KMS-11 (cell line): ENCODE measurements around the gene ACVRL1.

Experiments used
- H2AFZ ChIP-seq: fragments of 200-600 bp; sonication (generic); 2 replicates; pipeline ENCODE4 v1.6.1; 2016; ENCODE audit warnings: antibody characterized with exemption, mixed run types, low read depth
- H3K27ac ChIP-seq: fragments of 200-600 bp; sonication (generic); 2 replicates; pipeline ENCODE4 v1.6.1; 2016; ENCODE audit warnings: mild to moderate bottlenecking, mixed run types
- H3K27me3 ChIP-seq: fragments of 200-600 bp; sonication (generic); 2 replicates; pipeline ENCODE4 v1.6.1; 2017; ENCODE audit warnings: mild to moderate bottlenecking, low read depth, mixed run types, moderate library complexity; ENCODE audit not compliant: insufficient read depth
- H3K36me3 ChIP-seq: fragments of 200-600 bp; sonication (generic); 2 replicates; pipeline ENCODE4 v1.6.1; 2017; ENCODE audit warnings: mild to moderate bottlenecking, mixed run types; ENCODE audit not compliant: insufficient read depth
- H3K4me1 ChIP-seq: fragments of 200-600 bp; sonication (generic); 2 replicates; pipeline ENCODE4 v1.6.1; 2016; ENCODE audit warnings: mild to moderate bottlenecking, low read depth, mixed run types; ENCODE audit not compliant: poor library complexity, severe bottlenecking
- H3K4me2 ChIP-seq: fragments of 200-600 bp; sonication (generic); 2 replicates; pipeline ENCODE4 v1.7.0; 2016; ENCODE audit warnings: mild to moderate bottlenecking, mixed run types
- H3K4me3 ChIP-seq: fragments of 200-600 bp; sonication (generic); IDR thresholded peaks from 2 replicates; pipeline ENCODE4 v1.6.1; 2017; ENCODE audit warnings: low read depth, low read length, mixed read lengths; ENCODE audit not compliant: insufficient read depth
- H3K79me2 ChIP-seq: fragments of 200-600 bp; sonication (generic); 2 replicates; pipeline ENCODE4 v1.6.1; 2016; ENCODE audit warnings: low read depth, mixed run types; ENCODE audit not compliant: insufficient read depth
- H3K9ac ChIP-seq: fragments of 200-600 bp; sonication (generic); 2 replicates; pipeline ENCODE4 v1.6.1; 2016; ENCODE audit warnings: mild to moderate bottlenecking, mixed run types
- H4K20me1 ChIP-seq: fragments of 200-600 bp; sonication (generic); 2 replicates; pipeline ENCODE4 v1.6.1; 2016; ENCODE audit warnings: mild to moderate bottlenecking, mixed run types; ENCODE audit not compliant: insufficient read depth
- TF ChIP-seq, protein P1 (sequence below): fragments of 200-600 bp; sonication (generic); conservative IDR thresholded peaks from 2 replicates; pipeline ENCODE4 v1.6.1; 2017; ENCODE audit warnings: low read depth, mild to moderate bottlenecking, antibody characterized with exemption, low read length, moderate library complexity, mixed read lengths

ACVRL1 gene

DNA sequence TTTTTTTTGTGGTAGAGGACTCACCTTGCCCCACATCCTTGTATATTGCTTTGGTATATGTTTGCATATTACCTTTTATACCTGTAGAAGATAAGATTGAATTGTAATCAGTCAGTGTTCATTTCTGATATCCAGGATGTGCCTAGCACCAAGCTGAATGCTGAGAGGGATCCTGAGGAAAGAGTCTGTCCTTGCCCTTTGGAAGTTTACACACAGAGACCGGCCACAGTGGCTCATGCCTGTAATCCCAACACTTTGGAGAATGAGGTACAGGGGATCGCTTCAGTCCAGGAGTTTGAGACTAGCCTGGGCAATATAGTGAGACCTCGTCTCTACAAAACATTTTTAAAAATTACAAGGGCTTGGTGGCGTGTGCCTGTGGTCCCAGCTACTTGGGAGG, 52.6 kb downstream of the ACVRL1 start:
- no peaks in the 10 kb centered on the region for H3K36me3 ChIP-seq

DNA sequence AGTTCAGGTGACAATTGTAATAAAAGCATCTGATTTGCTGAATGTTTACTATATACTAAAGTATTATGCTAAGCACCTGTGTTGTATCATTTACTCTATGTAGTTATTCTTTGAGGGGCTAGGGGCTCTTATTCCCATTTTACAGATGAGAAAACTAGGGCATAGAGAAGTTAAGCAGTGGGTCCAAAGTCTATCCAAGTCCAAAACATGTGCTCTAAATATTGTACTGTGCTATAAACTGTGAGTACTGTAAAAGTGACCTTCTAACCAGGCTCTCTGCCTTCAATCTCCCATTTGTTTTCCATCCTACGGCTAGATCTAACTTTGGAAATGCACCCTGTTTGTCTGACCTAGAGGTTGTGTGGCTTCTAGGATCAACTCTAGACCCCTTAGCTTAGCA, 53.2 kb downstream of the ACVRL1 start:
- Histone ChIP-seq H3K36me3 (no peaks in the 10 kb centered on the region), H4K20me1 (no peaks in the 10 kb centered on the region), H3K27ac (no peak overlapping the region), H3K4me1 (peaks cover 17% of the 10 kb centered on the region), H3K9ac (no peak overlapping the region), H2AFZ (no peak overlapping the region), H3K4me3 (no peak overlapping the region), H3K79me2 (peaks cover 13% of the 10 kb centered on the region), H3K27me3 (no peaks in the 10 kb centered on the region), H3K4me2 (no peak overlapping the region)
- TF ChIP-seq, protein P1, sequence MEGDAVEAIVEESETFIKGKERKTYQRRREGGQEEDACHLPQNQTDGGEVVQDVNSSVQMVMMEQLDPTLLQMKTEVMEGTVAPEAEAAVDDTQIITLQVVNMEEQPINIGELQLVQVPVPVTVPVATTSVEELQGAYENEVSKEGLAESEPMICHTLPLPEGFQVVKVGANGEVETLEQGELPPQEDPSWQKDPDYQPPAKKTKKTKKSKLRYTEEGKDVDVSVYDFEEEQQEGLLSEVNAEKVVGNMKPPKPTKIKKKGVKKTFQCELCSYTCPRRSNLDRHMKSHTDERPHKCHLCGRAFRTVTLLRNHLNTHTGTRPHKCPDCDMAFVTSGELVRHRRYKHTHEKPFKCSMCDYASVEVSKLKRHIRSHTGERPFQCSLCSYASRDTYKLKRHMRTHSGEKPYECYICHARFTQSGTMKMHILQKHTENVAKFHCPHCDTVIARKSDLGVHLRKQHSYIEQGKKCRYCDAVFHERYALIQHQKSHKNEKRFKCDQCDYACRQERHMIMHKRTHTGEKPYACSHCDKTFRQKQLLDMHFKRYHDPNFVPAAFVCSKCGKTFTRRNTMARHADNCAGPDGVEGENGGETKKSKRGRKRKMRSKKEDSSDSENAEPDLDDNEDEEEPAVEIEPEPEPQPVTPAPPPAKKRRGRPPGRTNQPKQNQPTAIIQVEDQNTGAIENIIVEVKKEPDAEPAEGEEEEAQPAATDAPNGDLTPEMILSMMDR, result no peak

More for the DNA sequence above, 52.6 kb downstream of the ACVRL1 start:
- Histone ChIP-seq H3K4me3 (no peak overlapping the region), H3K4me2 (no peak overlapping the region), H3K79me2 (peaks cover 13% of the 10 kb centered on the region), H3K27ac (no peak overlapping the region), H3K9ac (no peak overlapping the region), H2AFZ (no peak overlapping the region), H4K20me1 (no peaks in the 10 kb centered on the region), H3K27me3 (no peaks in the 10 kb centered on the region), H3K4me1 (peaks cover 23% of the 10 kb centered on the region)
- TF ChIP-seq, protein P1, result no peak

DNA sequence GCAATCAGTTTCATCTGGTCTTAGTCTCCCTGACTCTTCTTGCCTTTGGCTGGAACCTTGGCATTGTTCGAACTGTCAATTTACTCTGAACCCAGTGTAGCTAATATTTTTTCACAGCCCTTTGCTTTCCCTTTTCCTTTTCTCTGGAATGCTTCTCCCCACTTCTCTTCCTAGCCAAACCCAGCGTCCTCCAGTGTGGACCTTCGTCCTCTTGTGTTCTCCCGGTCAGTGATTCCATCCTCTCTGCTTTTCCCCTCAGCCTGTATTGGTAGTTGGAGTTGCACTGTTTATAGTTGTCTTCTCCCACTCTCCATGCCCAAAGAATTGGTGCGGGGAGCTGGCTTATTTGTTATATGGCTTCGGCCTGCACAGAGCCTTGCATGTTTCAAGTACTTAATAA, 53.6 kb downstream of the ACVRL1 start:
- Histone ChIP-seq H3K4me3 (no peak overlapping the region), H2AFZ (no peak overlapping the region), H3K79me2 (peaks cover 13% of the 10 kb centered on the region), H3K27ac (no peak overlapping the region), H3K27me3 (no peaks in the 10 kb centered on the region), H3K4me1 (peaks cover 13% of the 10 kb centered on the region), H3K36me3 (no peaks in the 10 kb centered on the region), H3K4me2 (no peak overlapping the region), H4K20me1 (no peaks in the 10 kb centered on the region), H3K9ac (no peak overlapping the region)
- TF ChIP-seq, protein P1, result no peak

DNA sequence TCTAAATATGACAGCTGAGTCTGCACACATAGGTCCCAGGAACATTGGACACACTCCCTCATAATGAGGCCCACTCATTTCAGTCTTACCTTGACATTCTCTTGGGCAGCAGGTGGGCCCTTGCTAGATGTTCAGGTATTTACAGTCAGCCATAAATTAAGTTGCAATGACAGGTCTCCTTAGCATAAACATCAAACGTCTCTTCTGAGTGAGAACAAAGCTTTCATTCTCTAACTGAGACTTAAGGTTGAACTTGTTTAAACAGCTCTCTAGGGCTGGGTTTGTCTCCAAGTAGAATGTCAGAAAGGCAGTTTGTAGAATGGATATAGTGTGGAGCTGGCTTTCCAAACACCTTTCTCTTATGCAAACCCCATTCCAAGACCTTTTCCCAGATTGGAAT, 54.5 kb downstream of the ACVRL1 start:
- Histone ChIP-seq H3K79me2 (peaks cover 6% of the 10 kb centered on the region), H3K27me3 (no peaks in the 10 kb centered on the region), H3K9ac (no peak overlapping the region), H3K4me3 (no peak overlapping the region), H3K4me1 (peaks cover 4% of the 10 kb centered on the region), H3K27ac (no peak overlapping the region), H3K4me2 (no peak overlapping the region), H4K20me1 (no peaks in the 10 kb centered on the region), H2AFZ (no peak overlapping the region), H3K36me3 (no peaks in the 10 kb centered on the region)
- TF ChIP-seq, protein P1, result no peak
